NCI-H69 (cell line): ENCODE measurements around the gene RBM28.

Experiments used
- DNase-seq: peaks from one replicate; lab custom pipeline; 2025; lab: John Stamatoyannopoulos, UW

The RBM28 gene

GRCh38 chr7:128259131-128260061 is 84.3 kb downstream of the RBM28 start:
- peak; percentile 29 for DNase-seq

DNA sequence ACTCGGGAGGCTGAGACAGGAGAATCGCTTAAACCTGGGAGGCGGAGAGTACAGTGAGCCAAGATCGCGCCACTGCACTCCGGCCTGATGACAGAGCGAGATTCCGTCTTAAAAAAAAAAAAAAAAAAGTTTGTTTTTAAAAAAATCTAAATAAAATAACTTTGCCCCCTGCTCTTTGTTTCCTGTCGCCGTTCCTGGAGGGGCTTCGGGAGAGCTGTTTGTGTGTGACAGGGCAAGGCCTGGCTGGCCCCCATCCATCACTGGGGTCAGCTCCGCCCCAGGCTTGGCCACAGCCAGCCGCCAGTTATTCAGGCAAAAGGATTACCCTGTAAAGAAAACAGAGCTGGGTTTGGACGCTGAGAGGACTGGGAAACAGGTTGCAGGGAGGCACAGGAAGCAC is 86.2 kb downstream of the RBM28 start:
- no peak for DNase-seq

DNA sequence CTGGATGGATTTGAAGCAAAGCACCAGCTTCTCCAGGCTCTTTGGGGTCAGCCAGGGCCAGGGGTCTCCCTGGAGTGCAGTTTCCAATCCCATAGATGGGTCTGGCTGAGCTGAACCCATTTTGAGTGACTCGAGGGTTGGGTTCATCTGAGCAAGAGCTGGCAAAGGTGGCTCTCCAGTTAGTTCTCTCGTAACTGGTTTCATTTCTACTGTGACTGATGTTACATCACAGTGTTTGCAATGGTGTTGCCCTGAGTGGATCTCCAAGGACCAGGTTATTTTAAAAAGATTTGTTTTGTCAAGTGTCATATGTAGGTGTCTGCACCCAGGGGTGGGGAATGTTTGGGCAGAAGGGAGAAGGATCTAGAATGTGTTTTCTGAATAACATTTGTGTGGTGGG is 88.4 kb downstream of the RBM28 start:
- DNase-seq: no peak

DNA sequence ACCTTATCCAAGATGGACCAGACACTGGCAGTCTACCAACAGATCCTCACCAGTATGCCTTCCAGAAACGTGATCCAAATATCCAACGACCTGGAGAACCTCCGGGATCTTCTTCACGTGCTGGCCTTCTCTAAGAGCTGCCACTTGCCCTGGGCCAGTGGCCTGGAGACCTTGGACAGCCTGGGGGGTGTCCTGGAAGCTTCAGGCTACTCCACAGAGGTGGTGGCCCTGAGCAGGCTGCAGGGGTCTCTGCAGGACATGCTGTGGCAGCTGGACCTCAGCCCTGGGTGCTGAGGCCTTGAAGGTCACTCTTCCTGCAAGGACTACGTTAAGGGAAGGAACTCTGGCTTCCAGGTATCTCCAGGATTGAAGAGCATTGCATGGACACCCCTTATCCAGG is 89.2 kb downstream of the RBM28 start:
- DNase-seq: no peak

GRCh38 chr7:128253701-128254100 is 90.0 kb downstream of the RBM28 start:
- DNase-seq: no peak

GRCh38 chr7:128251337-128251736 is 92.4 kb downstream of the RBM28 start:
- DNase-seq: no peak
